Measurements from ENCODE around the gene NDUFAF3.
A peak's percentile ranks its signal among the peaks of the same experiment; 100 is the strongest.

Gene NDUFAF3, protein sequence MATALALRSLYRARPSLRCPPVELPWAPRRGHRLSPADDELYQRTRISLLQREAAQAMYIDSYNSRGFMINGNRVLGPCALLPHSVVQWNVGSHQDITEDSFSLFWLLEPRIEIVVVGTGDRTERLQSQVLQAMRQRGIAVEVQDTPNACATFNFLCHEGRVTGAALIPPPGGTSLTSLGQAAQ

DNA sequence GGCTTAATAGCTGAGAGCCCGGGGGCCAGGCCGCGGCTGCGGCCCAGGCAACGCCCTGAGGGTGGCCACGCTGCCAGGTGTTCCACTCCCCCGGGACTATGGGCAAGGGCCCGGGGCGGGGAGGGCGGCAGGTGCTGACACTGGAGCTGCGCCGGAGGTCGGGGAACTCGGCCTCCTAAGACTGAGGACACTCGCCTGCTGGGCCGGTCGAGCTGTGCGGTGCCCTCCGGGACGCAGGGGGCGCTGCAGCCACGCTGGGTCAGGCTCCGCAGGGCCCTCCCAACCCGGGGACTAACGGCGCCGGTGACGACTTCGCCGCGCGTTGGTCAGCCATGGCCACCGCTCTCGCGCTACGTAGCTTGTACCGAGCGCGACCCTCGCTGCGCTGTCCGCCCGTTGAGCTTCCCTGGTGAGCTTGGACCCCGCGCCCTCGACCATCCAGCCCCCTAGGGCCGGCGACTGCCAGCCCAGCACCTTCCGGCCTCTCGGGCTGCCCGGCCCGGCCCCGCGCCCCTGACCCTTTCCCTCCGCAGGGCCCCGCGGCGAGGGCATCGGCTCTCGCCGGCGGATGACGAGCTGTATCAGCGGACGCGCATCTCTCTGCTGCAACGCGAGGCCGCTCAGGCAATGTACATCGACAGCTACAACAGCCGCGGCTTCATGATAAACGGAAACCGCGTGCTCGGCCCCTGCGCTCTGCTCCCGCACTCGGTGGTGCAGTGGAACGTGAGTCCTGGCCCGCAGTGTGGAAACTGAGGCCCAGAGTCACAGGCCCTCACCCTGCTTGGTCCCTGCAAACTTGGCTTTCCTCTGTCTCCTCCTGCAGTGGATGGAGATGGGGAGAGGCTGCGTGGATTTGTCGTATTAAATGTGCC, at the start of gene NDUFAF3:
Gene NDUFAF3 (plus strand): TSS at position 309 of the 875 bp plus-strand sequence. CDS start 24 bp downstream, at position 333.
- peak; percentile 90 for DNase-seq

DNA sequence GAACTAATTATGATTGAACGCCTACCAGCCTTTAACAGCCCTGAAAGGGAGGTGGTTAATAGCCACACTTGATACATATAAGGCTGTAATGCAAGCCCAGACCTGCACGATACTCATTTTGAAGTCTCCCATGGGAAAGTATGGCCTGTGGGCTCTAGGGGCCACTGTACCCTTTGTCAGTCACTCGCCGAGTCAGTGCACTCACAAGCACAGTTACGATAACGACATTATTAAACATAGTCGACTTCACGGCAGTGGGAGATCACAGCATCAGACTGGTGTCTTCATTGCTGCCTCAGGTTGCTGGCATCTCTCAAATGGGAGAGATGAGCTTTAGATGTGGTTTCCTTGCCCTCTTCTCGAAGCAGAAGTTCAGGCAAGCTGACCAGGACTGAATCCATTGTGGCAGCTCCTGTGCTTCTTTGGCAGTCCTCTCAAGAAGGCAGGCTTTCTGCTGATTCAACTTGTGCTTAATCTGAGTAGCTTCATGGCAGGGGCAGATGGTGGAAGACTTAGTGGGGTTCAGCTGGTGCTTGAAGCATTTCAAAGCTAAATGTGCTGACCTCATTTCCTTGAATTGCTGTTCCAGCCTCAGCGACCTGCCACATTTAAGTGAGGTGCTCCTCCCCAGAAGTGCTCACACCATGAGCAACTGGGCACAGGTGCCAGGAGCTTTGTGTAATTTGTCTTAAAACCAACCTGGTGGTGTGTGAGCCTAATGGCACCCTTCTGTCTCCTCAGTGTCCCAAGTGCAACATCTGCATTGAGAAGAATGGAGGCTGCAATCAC, 47.7 kb upstream of the NDUFAF3 start:
- DNase-seq = no peak

DNA sequence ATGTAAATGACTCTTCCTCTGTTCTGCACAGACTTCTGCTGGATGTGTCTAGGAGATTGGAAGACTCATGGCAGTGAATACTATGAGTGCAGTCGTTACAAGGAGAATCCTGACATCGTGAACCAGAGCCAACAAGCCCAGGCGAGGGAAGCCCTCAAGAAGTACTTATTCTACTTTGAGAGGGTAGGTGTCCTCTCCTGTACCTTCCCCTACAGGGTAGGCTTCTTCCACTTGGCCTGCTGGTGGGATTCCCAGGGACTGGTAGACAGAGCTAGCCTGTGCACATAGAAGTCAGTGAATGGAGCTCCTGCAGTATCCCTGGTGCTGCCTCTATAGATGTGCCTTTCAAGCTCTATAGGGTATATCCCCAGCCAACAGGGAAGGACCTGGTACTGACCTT, 42.5 kb upstream of the NDUFAF3 start:
- DNase-seq = no peak

DNA sequence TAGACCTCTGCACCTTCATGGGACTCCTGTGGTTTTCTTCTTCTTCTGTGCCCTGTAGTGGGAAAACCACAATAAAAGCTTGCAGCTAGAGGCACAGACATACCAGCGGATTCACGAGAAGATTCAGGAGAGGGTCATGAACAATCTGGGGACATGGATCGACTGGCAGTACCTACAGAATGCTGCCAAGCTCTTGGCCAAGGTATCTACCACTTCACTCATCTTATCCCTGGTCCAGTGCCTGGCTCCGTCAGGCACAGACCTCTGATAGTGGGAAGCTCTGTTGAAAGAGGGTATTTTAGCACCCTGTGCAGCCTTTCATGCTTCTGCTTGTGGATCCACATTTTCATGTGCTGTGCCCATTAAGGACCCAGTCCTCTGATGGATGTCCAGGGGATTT, 41.6 kb upstream of the NDUFAF3 start:
- DNase-seq = no peak

DNA sequence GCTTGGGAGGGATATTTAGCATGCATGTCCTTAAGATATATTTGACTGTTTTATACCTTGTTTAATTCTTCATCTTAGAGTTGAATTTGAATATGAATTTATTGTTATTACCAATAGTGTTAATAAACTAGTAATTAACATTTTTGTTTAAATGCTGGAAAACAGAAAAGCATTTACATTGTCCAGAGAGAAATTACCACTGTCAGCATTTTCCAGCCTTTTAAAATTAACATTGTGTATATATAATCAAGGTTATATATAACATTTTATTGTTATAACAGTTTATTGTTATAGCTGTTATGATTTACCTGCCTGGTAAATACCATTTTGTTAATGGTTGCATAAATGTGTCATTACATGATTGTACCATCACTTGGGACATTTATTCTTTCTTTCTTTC, 39.9 kb upstream of the NDUFAF3 start:
- DNase-seq = no peak

DNA sequence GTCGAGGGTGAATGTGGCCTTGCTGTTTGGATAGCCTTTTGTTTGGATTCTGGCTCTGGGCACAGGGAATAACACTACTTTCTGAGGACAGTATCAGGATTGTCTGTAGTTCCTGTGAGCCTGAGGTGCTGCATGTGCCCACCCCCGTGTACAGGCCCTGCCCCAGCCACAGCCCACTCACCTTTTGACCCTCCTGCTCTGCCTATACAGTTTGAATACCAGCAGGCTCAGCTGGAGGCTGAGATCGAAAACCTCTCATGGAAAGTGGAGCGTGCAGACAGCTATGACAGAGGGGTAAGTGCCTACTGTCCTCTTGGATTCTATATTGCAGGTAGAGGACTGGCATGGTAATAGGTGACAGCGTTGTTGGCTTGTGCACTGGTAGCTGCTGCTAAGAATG, 39.2 kb upstream of the NDUFAF3 start:
- DNase-seq = no peak

DNA sequence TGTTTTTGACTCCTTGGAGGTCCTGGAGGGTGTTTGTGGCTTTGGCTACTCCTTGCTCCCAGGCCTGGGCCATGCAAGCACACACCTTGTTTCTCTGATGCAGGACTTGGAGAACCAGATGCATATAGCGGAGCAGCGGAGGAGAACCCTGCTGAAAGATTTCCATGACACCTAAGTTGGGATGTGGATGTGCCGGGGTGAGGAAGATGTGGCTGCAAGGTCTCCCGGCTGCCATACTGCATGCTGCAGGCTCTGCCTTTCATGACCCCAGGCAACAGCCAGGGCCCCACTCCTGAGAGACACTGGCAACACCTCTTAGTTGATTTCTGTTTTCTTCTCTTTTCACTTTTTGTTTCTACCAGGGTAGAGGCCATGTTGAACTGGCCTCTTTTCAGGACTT, 38.8 kb upstream of the NDUFAF3 start:
- no peak for DNase-seq

DNA sequence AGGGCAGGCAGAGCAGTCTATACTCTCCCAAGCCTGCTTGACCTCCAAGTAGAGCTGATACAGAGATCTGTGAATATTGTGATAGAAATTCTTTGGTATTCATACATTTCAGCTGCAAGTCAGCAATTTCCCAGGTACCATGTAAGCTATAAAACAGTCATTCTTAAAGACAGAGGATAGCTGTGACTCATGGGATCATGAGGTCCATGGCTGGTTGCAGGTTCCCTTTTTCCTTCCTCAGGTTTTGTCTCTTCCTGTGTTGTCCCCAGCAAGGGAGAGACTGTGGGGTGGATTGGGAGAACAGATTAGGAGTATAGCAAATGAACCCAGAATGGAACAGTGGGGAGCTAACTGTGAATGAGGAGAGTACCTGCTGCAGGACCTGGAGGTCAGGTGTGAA, 37.3 kb upstream of the NDUFAF3 start:
- DNase-seq = no peak

DNA sequence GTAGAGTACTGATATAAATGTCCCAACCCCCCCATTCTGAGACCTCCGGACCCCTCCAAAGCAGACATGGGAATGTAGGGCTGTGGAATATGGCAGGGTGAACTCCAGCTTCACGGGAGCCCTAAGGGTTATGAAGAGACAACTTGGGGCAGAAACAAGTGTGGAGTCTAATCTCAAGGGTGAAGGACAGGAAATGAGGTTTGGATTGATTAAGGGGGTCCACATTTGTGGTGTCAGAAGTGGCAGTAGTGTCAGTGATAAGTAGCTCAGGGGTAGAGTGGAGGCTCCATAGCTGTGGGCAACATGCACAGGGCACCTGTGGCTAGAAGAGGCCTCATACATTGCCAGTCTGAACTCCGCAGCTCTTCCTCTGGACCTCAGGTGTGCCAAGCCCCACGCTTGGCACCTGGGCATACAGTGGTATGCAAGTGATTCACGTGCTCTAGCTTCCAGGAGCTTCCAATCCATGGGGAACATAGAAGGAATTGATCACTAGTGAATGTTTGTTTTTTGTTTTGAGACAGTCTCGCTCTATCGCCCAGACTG, 36.0 kb upstream of the NDUFAF3 start:
- DNase-seq = no peak

DNA sequence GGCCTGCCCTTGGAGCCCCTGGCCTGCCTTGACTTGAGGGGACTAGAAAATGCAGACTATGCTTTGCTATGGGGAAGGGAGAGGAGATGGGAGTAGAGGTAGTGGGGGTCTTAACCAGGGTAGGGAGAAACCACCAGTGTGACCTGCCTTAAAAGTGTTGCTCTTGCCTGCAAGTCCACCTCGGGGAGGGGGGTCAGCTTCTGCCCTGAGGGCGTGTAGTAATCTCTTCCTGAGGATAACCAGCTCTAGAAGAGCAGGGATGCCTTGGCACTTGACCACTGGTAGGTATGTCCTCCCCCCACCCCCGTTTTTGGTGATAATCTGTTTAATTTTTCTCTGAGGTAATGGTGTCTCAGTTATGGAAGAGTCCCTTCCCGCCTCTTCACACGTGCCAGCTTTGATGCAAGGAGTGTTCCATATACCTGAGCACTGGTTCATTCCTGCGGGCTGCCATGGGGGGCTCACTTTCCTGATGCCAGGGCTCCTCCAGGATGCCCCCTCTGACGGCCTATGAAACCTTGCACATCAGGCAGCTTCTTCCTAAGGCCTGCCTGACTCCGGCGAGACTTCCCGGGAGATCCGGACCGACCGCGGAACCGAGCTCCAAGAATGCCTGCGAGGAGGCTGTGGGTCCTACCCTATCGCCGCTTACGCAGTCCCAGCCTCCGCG, 32.7 kb upstream of the NDUFAF3 start:
- DNase-seq = no peak

DNA sequence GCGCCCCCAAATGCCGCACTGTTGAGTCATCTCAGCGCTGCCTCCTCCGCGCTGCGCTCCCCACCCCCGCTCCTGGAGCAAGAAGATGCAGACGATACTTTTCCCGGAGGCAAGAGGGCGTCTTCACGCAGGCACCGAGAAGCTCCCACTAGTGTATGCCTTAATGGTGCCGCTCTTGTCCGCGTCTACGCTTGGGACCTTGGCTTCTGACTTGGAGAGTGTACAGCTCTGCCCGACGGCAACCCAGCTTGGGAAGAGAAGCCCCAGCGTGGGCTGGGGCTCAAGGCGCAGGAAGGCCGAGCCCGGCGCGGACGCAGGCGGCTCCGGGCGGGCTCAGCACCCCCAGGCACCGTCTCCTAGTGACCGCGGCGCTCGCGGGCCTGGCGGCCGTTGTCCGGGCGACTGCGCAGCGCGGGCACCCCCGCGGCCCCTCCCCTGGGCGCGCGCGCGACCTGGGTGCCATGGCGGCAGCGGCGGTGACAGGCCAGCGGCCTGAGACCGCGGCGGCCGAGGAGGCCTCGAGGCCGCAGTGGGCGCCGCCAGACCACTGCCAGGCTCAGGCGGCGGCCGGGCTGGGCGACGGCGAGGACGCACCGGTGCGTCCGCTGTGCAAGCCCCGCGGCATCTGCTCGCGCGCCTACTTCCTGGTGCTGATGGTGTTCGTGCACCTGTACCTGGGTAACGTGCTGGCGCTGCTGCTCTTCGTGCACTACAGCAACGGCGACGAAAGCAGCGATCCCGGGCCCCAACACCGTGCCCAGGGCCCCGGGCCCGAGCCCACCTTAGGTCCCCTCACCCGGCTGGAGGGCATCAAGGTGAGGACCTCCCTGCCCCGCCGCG, 31.9 kb upstream of the NDUFAF3 start, which contains the start of gene P4HTM:
Gene P4HTM (plus strand): TSS at position 446 of the 840 bp plus-strand sequence. CDS start 16 bp downstream, at position 462.
- peak; percentile 33 for DNase-seq

DNA sequence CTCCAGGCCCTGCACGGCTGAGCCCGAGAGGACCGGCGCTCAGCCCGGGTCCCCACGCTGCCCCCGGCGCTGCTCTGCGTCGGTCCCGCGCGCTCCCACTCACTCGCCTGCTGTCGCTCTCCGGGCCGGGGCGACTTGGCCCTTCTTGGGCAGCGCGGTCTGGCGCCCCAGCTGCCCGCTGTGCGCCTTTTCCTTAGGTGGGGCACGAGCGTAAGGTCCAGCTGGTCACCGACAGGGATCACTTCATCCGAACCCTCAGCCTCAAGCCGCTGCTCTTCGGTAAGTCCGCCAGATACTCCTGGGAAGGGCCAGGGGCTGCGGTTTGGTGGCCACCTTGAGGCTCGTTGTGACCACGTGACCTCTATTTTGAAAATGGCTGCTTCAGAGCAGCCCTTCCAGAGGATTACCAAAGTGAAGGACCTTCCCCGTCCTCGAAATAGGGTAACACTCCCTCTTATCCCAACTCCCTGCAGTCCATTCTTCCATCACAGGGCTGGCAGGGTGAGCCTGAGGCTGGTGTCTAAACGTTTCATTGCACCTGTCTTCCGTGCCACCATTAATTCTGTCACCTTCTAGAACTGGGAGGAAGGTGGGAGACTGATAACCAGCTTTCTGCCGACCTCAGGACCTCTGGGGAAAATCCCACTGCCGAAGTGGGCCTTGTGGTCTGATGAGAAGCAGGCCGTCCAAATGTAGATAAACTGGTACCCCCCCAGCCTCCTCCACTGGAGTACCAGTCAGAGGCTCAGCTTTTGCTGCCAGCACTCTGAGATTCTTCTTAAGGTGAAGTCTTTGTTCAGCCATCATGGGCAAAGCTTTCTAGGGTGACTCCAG, 31.1 kb upstream of the NDUFAF3 start:
- peak; percentile 24 for DNase-seq

DNA sequence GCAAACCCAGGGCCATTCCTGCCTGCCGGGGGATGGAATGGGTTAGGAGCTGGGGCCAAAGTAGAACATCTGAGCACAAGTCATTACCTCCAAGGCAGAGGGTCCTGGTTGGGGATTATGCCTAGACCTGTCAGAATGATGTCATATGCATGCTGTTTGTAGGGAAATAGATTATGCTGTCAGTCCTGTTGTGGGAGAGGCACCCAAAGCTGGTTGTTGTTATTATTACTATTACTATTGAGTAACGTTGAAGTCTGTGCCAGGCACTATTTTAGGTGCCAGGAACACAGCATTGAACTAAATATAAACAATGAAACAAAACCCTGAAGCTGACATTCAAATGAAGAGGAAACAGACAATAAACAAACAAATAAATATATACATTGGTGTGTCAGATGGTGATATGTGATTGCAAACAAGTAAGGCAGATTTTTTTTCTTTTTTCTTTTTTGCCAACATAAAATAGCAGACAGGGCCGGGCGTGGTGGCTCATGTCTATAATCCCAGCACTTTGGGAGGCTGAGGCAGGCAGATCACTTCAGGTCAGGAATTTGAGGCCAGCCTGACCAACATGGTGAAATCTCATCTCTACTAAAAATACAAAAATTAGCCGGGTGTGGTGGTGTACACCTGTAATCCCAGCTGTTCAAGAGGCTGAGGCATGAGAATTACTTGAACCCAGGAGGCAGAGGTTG, 29.9 kb upstream of the NDUFAF3 start:
- no peak for DNase-seq

DNA sequence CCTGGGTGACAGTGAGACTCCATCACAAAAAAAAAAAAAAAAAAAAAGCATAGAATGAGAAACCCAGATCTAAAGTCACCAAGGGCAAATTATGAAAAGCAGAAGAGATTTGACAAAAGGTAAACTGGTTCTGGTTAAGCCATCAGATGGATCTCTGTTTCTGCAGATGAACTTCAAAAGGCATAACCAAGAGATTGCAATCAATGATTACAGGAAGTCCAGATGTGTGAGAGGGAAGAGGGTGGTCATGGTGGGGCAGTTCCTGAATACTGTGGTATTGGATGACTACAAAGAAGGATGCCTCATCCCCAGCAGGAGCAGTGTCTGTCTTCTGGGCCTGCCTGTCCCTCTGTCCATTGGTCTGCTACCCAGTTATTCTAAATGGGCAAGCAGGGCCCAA, 28.1 kb upstream of the NDUFAF3 start:
- DNase-seq = no peak

DNA sequence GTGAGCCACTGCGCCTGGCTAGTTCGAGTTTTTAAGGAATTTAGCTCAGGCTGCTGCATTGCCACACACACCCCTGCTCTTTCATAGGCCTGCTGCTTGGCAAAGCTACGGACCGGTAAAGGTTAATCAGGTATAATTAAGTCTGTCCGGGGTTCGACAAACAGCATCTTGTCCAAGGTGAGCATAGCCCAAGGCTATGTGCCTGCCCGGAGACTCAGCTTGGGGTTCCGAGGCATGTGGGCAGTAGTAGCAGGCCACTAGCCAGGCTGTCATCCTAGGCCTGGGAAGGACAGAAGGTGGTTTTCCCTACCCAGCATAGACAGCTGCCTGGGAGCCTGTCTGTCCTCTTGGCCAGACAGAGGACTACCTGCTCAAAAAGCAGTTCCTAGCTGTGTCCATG, 25.3 kb upstream of the NDUFAF3 start:
- no peak for DNase-seq

DNA sequence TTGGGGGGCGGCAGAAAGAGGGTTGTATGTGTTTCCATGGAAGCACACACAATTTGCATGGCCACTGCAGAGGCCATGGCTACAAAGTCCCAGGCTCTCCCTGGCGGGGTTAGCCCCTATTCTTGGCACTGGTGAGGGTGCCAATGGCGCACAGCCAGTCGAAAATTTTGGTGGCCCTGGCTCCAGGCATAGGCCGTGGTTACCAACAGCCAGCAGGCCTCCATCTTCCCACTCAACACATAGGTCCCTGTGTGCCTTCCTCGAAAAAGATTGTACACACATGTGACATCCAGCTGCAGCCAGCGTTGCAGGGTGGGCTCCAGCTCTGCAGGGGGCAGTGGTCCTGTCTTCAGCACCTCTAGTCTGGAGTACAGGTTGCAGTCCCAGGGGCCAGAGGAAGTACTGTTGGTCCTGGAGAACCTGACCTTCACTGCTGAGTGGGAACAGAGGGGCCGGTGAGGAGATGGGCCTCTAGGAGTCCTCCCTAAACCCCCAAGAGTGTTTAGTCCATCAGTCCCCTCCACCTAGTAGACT, 24.8 kb upstream of the NDUFAF3 start:
- DNase-seq = no peak

DNA sequence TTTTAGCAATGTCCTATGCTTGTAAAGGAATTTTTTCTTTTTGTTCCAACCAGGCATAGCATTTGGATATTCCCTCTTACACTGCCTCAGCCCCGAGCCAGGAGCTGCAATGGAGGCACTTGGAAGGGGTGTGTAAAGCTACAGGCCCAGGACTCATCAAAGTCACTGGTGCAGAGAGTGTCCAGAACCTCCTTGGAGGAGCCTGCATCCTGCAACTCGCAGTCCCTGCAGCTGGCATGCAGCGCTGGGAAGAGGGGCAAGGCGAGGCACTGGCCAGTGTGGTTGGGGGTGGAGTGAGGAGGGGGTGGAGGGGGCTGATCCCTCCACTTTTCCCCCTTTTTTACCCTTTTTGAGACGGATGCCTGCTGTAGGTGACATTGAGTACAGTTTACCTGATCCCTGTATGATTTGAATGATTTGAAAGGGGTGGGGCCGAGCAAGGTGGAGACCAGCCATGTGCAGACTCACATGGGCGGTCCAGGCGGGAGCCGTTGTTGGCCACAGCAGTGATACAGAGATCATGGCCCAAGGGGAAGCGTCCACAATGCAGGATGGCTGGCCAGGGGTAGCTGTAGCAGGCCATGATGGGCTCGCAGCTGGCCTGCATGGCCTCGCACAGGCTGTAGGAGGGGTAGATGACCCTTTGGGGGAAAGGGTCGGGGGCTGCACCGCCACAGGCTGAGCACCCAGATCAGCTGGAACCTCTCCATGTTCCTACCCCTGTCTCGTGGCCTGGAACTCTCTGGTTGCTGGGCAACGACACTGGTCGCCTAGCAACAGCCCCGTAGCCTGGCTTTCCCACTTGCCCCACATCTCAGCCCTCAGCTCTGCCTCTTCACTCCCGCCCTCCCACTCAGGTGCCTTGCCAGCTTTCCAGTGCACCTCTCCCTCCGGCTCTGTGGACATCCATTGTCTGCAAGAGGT, 23.9 kb upstream of the NDUFAF3 start:
- peak; percentile 74 for DNase-seq

DNA sequence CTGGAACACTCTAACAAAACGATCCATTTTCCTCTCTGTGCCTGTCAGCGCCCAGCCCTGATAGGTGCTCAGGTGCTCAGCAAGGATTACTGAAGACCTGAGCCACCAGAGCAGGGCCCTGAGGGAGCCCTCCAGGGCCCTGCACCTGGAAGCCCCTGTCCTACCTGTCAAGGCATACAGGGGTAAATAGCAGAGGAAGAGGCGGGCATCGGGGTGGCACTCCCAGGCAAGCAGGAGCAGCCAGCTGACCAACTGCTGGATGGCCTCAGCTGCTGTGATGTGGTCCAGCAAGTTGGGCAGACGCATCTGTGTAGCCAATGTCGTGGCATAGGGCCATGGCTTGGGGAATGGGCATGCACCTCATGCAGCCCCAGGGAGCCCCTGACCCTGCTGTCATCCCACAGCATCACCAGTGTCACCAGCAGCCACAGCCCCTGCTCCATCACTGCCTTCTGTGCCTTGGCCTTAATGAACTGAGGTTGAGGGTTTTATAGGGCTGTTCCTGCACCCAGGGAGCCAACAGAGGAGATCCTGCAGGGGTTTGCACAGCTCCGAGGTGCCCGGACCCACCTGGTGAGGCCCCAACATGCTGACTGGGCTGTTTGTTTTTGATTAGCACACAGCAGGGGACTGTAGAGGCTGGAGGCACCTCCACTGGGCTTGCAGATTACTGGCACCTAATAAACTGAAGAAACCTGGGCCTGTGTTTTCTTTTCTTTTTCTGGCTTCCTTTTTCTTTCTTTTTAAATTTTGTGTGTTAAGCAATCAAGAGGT, 22.6 kb upstream of the NDUFAF3 start:
- no peak for DNase-seq

All from NCI-H2029 (cell line).